Lower leg skin (tissue), 3 donors: ENCODE measurements around the gene CITED4.

ENCODE experiments used
- CTCF ChIP-seq, 3 donors: fragments of 450-650 bp; IDR thresholded peaks; one replicate each; pipeline ENCODE4 v1.5.1; 2016; ENCODE audit warnings: antibody characterized with exemption in 3 of 3, mild to moderate bottlenecking in 3 of 3, moderate library complexity in 2 of 3
- POLR2A ChIP-seq, 2 donors: fragments of 450-650 bp; IDR thresholded peaks; one replicate each; pipeline ENCODE4 v1.6.1; 2016 to 2017; ENCODE audit warnings: antibody characterized with exemption in 2 of 2, mild to moderate bottlenecking in 1 of 2, moderate library complexity in 1 of 2

- no peak for TF ChIP-seq CTCF (IDR thresholded peaks at IDR 0.05)
- TF ChIP-seq POLR2A (IDR thresholded peaks at IDR 0.05) = no peak
Observed at GRCh38 chr1:40825996-40826395, 36.2 kb downstream of the CITED4 start.
